ENCODE measurements around the gene GNAQ.

GNAQ gene

DNA sequence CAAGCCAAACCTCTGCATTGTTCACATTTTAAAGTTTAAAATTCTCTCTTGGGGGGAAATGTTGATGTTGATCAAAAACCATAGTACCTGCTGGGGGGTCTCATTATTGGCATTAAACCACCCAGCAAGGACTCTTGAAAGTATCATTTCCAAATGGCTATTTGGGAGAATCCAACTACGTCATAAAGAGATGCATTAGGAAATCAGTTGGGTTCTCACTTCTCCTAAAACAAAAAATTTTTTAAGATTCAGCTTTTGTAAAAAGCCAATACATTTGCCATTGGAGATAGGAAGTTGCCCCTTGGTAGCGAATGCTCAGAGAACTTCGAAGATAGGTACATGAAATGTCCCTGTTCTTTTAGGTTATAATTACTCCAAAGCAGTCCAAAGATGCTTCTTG, 96.4 kb downstream of the GNAQ start:
- TF ChIP-seq, protein P1, sequence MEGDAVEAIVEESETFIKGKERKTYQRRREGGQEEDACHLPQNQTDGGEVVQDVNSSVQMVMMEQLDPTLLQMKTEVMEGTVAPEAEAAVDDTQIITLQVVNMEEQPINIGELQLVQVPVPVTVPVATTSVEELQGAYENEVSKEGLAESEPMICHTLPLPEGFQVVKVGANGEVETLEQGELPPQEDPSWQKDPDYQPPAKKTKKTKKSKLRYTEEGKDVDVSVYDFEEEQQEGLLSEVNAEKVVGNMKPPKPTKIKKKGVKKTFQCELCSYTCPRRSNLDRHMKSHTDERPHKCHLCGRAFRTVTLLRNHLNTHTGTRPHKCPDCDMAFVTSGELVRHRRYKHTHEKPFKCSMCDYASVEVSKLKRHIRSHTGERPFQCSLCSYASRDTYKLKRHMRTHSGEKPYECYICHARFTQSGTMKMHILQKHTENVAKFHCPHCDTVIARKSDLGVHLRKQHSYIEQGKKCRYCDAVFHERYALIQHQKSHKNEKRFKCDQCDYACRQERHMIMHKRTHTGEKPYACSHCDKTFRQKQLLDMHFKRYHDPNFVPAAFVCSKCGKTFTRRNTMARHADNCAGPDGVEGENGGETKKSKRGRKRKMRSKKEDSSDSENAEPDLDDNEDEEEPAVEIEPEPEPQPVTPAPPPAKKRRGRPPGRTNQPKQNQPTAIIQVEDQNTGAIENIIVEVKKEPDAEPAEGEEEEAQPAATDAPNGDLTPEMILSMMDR (IDR thresholded peaks at IDR 0.05), result no peak
- Histone ChIP-seq H3K27me3 (ENCODE audit: control insufficient read depth, insufficient read depth, low read length) (no peaks in the 10 kb centered on the region), H3K27ac (no peak overlapping the region), H3K36me3 (ENCODE audit: control insufficient read depth, insufficient read depth, low read length) (no peaks in the 10 kb centered on the region), H3K4me1 (no peaks in the 10 kb centered on the region), H3K4me2 (ENCODE audit: low read length) (no peak overlapping the region), H3K9me3 (ENCODE audit: control insufficient read depth, low read length) (no peaks in the 10 kb centered on the region), H3K9ac (no peak overlapping the region), H2AFZ (no peak overlapping the region), H3K4me3 (ENCODE audit: low read depth, low read length) (no peak overlapping the region), H3K79me2 (no peaks in the 10 kb centered on the region)

DNA sequence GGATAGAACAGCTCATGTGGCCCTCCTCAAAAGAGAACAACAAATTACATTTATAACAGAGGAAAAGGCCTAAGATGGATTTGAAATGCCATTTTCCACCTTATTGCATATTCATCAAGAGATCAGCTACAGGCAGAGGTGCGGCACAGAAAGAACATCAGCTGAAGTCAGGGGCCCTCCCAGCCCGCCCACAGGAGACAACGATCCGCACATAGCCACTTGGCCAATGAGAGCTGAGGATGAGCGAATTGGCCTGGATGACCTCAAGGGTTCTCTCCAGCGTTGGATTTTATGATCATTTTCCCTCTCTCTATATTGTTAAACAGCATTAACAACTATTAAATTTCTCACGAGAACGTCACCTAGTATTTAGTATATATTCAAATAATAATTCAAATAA, 97.6 kb downstream of the GNAQ start:
- Histone ChIP-seq H3K9ac (no peak overlapping the region), H3K36me3 (ENCODE audit: control insufficient read depth, insufficient read depth, low read length) (no peaks in the 10 kb centered on the region), H3K27me3 (ENCODE audit: control insufficient read depth, insufficient read depth, low read length) (no peaks in the 10 kb centered on the region), H3K4me1 (no peaks in the 10 kb centered on the region), H3K4me3 (ENCODE audit: low read depth, low read length) (no peak overlapping the region), H3K4me2 (ENCODE audit: low read length) (no peak overlapping the region), H3K27ac (no peak overlapping the region), H3K9me3 (ENCODE audit: control insufficient read depth, low read length) (no peaks in the 10 kb centered on the region), H3K79me2 (no peaks in the 10 kb centered on the region), H2AFZ (no peak overlapping the region)
- TF ChIP-seq, protein P1 (IDR thresholded peaks at IDR 0.05), result no peak

DNA sequence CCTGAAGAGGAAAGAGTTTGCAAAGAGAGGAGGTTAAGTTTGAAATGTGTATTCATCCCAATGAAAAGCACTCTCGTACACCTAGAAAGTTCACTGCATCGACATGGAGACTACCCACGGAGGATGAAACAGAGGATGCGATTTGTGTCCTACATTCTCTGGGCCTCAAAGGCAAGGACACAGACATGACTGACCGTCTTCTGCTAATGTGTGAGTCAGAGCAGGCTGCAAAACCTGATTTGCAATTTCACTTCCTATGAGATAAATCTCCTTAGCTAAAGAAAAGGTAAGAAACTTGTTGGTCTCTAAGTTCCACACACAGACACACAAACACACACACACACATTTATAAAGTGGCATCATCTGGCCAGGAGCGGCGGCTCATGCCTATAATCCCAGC, 98.6 kb downstream of the GNAQ start:
- Histone ChIP-seq H3K36me3 (ENCODE audit: control insufficient read depth, insufficient read depth, low read length) (no peaks in the 10 kb centered on the region), H3K4me3 (ENCODE audit: low read depth, low read length) (no peak overlapping the region), H3K27ac (no peak overlapping the region), H3K4me2 (ENCODE audit: low read length) (no peak overlapping the region), H3K9ac (no peak overlapping the region), H3K27me3 (ENCODE audit: control insufficient read depth, insufficient read depth, low read length) (no peaks in the 10 kb centered on the region), H3K79me2 (no peaks in the 10 kb centered on the region), H3K9me3 (ENCODE audit: control insufficient read depth, low read length) (no peaks in the 10 kb centered on the region), H2AFZ (no peak overlapping the region), H3K4me1 (no peaks in the 10 kb centered on the region)
- TF ChIP-seq, protein P1 (IDR thresholded peaks at IDR 0.05), result no peak

DNA sequence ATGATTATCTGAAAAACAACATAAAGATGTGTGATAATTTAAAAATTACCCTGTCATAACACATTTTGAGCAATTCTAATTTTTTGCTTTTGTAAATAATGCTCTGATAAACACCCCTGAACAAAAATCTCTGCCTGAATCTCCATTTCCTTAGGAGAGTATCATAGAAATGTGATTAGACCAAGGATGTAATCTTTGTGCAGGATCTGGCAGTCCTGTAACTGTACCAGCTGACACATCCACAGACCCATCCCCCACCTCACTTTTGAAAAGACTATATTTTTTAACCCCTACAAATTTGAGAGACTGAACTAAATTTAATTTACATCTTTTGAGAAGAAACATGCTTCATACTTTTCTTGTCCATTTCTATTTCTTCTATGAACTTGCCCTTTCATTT, 101.7 kb downstream of the GNAQ start:
- no peaks in the 10 kb centered on the region for H3K4me1 ChIP-seq
- H3K79me2 ChIP-seq, result no peaks in the 10 kb centered on the region
- H3K9me3 ChIP-seq (ENCODE audit: control insufficient read depth, low read length), result no peaks in the 10 kb centered on the region
- no peak overlapping the region for H3K4me2 ChIP-seq (ENCODE audit: low read length)
- H2AFZ ChIP-seq, result no peak overlapping the region
- no peak overlapping the region for H3K27ac ChIP-seq
- TF ChIP-seq, protein P1 (IDR thresholded peaks at IDR 0.05), result no peak
- no peaks in the 10 kb centered on the region for H3K36me3 ChIP-seq (ENCODE audit: control insufficient read depth, insufficient read depth, low read length)
- no peak overlapping the region for H3K4me3 ChIP-seq (ENCODE audit: low read depth, low read length)
- no peaks in the 10 kb centered on the region for H3K27me3 ChIP-seq (ENCODE audit: control insufficient read depth, insufficient read depth, low read length)
- H3K9ac ChIP-seq, result no peak overlapping the region

DNA sequence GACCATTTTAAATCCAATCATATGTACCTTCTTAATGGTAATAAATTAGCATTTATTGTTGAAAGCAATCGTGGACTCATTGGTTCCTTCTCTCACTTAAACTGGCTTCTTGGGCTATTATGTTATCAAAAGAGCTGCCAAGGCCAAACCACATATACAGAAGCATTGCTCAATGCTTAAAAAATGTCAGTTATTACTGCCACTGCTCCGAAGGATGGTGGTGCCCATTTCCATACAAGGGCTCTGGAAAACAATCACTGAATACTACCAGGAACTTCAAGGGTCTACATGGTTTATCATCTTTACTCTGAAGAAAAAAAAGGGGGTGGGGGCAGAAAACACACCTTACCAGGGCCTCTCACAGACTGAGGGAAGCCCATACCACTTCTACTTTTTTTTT, 104.3 kb downstream of the GNAQ start:
- Histone ChIP-seq H3K9me3 (ENCODE audit: control insufficient read depth, low read length) (no peaks in the 10 kb centered on the region), H3K9ac (no peak overlapping the region), H3K79me2 (no peaks in the 10 kb centered on the region), H3K27me3 (ENCODE audit: control insufficient read depth, insufficient read depth, low read length) (no peaks in the 10 kb centered on the region), H3K27ac (no peak overlapping the region), H3K36me3 (ENCODE audit: control insufficient read depth, insufficient read depth, low read length) (no peaks in the 10 kb centered on the region), H3K4me3 (ENCODE audit: low read depth, low read length) (no peak overlapping the region), H3K4me2 (ENCODE audit: low read length) (no peak overlapping the region), H2AFZ (no peak overlapping the region), H3K4me1 (no peaks in the 10 kb centered on the region)
- TF ChIP-seq, protein P1 (IDR thresholded peaks at IDR 0.05), result no peak
